Mononuclear cell (primary cell): ENCODE measurements around the gene MACO1. TPM values are rescaled to one million over a fixed set of nuclear protein-coding genes. Genes with fewer than 3 reads are reported as not detected.

ENCODE experiments used
- H3K27me3 ChIP-seq: 2 replicates; pipeline ENCODE4 v1.6.0; 2011; ENCODE audit warnings: low read length, control low read depth; ENCODE audit not compliant: insufficient read depth
- H3K4me1 ChIP-seq: 2 replicates; pipeline ENCODE4 v1.5.1; 2011; ENCODE audit warnings: mild to moderate bottlenecking, low read length, control low read depth; ENCODE audit not compliant: insufficient read depth
- H3K4me3 ChIP-seq: 2 replicates; pipeline ENCODE4 v1.5.1; 2011; ENCODE audit warnings: mild to moderate bottlenecking, low read length, moderate library complexity
- H3K9me3 ChIP-seq: 2 replicates; pipeline ENCODE4 v1.5.1; 2011; ENCODE audit warnings: low read depth, mild to moderate bottlenecking, control low read depth, low read length
- total RNA-seq: library from RNA; depleted of rRNA; stranded (reverse); fragments of >200 nt; gene quantifications from one replicate; pipeline ENCODE4 v1.2.3, GENCODE V29; 2012

Gene MACO1
- total RNA-seq, 1 donor, result 23.6 TPM

DNA sequence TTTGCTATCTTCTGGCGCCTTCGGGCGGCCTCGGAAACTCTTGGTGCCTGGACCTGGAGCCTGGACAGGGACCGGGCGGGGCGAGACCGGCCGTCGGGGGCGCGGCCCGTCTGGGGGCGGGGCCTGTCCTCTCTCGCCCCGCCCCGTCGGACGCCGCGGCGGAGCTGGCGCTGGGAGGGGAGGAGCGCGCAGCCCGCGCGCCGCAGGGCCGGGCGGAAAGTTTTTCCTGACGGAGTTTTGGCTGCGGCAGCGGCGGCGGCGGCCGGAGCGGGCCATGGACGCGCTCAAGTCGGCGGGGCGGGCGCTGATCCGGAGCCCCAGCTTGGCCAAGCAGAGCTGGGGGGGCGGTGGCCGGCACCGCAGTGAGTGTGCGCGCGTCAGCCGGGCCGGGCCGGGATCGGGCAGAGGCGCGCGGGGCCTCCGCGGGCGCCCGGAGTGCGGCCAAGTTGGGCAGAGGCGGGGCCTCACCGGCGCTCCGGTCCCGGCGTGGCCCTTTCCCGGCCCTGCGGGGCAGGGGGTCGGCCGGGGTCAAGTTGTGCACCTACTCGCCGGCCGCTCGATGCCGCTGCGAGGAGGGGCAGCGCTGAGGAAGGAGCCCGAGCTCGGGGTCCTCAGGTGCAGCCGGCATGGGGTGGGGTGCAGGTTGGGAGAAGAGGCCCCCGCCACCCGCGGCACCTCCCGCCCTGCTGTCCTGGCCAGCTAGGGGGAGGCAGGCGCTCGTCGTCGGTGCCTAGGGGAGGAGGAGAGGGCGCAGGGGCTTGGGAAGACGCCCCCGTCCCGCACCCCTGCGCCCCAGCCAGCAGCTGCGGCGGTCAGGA is 112.9 kb downstream of the MACO1 start, which contains the start of gene LDLRAP1:
Gene LDLRAP1, plus strand, starts transcription at position 182 of the 818 bp plus-strand sequence. Its CDS starts 93 bp downstream, at position 275.
- Histone ChIP-seq H3K9me3 (no peaks in the 10 kb centered on the region), H3K27me3 (no peaks in the 10 kb centered on the region), H3K4me3 (peak within 1 kb of the TSS; percentile 57), H3K4me1 (peaks cover 32% of the 10 kb centered on the region)

GRCh38 chr1:25544243-25544764 is 113.6 kb downstream of the MACO1 start:
- no peaks in the 10 kb centered on the region for H3K27me3 ChIP-seq
- peak overlapping the region; percentile 57 for H3K4me3 ChIP-seq
- H3K9me3 ChIP-seq, result no peaks in the 10 kb centered on the region
- peaks cover 39% of the 10 kb centered on the region for H3K4me1 ChIP-seq

- no peaks in the 10 kb centered on the region for H3K9me3 ChIP-seq
- peak overlapping the region; percentile 57 for H3K4me3 ChIP-seq
- peaks cover 44% of the 10 kb centered on the region for H3K4me1 ChIP-seq
- no peaks in the 10 kb centered on the region for H3K27me3 ChIP-seq
Observed at GRCh38 chr1:25544819-25545218, 114.1 kb downstream of the MACO1 start.

DNA sequence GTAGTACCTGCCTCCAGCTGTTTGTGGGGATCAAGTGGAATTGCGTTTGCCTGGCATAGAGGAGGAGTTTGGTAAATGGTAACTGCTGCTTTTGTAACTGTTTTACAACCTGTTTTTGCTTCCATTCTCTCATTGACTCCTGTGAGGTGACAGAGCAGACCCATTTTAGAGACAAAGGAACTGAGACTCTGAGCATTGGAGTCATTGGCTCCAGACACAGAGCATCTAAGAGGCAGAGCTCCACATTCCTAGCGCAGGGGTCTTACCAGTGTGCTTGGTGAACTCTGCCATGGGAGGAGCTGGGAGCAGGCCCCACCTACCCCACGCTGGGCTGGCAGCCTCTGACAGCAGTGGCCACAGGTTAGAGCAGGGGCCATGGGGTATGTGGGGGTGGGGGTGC is 115.1 kb downstream of the MACO1 start:
- no peaks in the 10 kb centered on the region for H3K9me3 ChIP-seq
- H3K27me3 ChIP-seq, result no peaks in the 10 kb centered on the region
- H3K4me1 ChIP-seq, result peaks cover 53% of the 10 kb centered on the region
- H3K4me3 ChIP-seq, result no peak overlapping the region

DNA sequence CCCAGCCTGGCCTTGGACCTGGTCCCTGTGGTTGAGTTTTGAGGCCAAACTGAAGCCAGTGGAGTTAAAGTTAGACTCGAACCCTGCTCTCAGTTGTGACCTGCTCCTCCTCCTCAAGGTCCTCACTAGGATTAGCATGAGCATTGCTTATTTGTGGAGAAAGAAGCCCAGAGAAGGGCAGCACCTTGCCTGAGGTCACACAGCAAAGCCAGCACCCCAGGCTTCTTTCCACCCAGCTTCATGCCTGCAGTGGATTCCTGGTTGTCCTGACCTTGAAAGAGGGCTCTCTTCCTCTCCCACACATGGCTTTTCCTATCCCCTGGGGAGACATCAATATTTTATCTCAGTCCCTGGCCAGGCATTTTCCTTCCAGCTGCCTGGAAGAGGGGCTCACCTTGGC is 115.5 kb downstream of the MACO1 start:
- Histone ChIP-seq H3K27me3 (no peaks in the 10 kb centered on the region), H3K4me3 (no peak overlapping the region), H3K4me1 (peaks cover 58% of the 10 kb centered on the region), H3K9me3 (no peaks in the 10 kb centered on the region)

DNA sequence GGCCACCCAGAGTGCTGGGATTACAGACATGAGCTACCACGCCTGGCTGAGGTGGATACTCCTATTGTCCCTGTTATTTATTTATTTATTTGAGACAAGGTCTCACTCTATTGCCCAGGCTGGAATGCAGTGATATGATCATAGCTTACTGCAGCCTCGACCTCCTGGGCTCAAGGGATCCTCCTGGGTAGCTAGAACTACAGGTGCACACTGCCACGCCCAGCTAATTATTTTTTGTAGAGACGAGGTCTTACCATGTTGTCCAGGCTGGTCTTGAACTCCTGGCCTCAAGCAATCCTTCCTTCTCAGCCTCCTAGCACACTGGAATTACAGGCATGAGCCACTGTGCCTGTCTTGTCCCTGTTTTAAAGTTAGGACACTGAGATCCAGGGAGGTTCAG is 117.9 kb downstream of the MACO1 start:
- no peaks in the 10 kb centered on the region for H3K9me3 ChIP-seq
- no peaks in the 10 kb centered on the region for H3K27me3 ChIP-seq
- H3K4me1 ChIP-seq, result peaks cover 74% of the 10 kb centered on the region
- no peak overlapping the region for H3K4me3 ChIP-seq

GRCh38 chr1:25549273-25550154 is 118.8 kb downstream of the MACO1 start:
- Histone ChIP-seq H3K4me3 (no peak overlapping the region), H3K4me1 (peaks cover 66% of the 10 kb centered on the region), H3K9me3 (no peaks in the 10 kb centered on the region), H3K27me3 (no peaks in the 10 kb centered on the region)

Other genes with a start within 250 kb of the MACO1 start
- 98.0 TPM for gene SYF2, start 198.4 kb upstream of the MACO1 start, total RNA-seq
- gene RSRP1, start 183.4 kb upstream of the MACO1 start, total RNA-seq, result 292 TPM
- gene RHD, start 158.4 kb upstream of the MACO1 start, total RNA-seq, result 1.2 TPM
- gene TMEM50A, start 92.6 kb upstream of the MACO1 start, total RNA-seq, result 136 TPM
- not detected for gene RHCE, start 10.1 kb upstream of the MACO1 start, total RNA-seq
- gene LDLRAP1, start 112.7 kb downstream of the MACO1 start, total RNA-seq, result 34.5 TPM
- 12.9 TPM for gene MAN1C1, start 185.9 kb downstream of the MACO1 start, total RNA-seq